Esophagus muscularis mucosa (tissue), 3 donors: ENCODE measurements around the gene KCNQ1.

ENCODE experiments used
- POLR2A ChIP-seq: fragments of 450-650 bp; IDR thresholded peaks from one replicate; pipeline ENCODE4 v1.6.1; 2017; ENCODE audit warnings: antibody characterized with exemption, moderate library complexity, mild to moderate bottlenecking, low read depth
- POLR2AphosphoS5 ChIP-seq, 2 donors: sonication (generic); formaldehyde crosslinking; IDR thresholded peaks; one replicate each; pipeline ENCODE4 v1.6.1; 2017; ENCODE audit warnings: antibody characterized with exemption in 2 of 2
- TF ChIP-seq, protein P1 (sequence below), 3 experiments: fragments of 200-600 bp in 2 of 3; fragments of 450-650 bp in 1 of 3; sonication (generic) in 2 of 3; IDR thresholded peaks; one replicate each; pipeline ENCODE4 v1.5.1; 2017 to 2019; ENCODE audit warnings: antibody characterized with exemption in 3 of 3, mild to moderate bottlenecking in 2 of 3, moderate library complexity in 1 of 3

DNA sequence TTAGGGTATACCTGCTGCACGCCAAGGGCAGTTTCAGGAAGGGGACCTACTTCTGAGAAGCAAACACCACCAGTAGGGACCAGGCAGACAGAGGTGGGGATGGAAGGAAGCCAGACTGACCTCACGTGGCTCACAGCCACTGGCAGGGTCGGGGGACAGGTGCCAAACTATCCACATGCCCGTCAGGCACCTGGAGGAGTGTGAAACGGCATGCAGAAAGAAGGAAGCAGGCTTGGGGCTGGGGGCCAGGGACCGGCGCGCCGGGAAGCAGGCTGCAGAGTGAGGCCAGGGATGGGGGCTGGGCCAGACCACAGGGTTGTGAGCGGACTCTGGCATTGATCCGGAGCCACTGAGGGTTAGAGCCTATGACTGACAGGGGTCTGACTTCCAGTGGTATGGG is 393.3 kb downstream of the KCNQ1 start:
- TF ChIP-seq, protein P1, sequence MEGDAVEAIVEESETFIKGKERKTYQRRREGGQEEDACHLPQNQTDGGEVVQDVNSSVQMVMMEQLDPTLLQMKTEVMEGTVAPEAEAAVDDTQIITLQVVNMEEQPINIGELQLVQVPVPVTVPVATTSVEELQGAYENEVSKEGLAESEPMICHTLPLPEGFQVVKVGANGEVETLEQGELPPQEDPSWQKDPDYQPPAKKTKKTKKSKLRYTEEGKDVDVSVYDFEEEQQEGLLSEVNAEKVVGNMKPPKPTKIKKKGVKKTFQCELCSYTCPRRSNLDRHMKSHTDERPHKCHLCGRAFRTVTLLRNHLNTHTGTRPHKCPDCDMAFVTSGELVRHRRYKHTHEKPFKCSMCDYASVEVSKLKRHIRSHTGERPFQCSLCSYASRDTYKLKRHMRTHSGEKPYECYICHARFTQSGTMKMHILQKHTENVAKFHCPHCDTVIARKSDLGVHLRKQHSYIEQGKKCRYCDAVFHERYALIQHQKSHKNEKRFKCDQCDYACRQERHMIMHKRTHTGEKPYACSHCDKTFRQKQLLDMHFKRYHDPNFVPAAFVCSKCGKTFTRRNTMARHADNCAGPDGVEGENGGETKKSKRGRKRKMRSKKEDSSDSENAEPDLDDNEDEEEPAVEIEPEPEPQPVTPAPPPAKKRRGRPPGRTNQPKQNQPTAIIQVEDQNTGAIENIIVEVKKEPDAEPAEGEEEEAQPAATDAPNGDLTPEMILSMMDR (IDR thresholded peaks at IDR 0.05) = no peak
- TF ChIP-seq POLR2AphosphoS5 (IDR thresholded peaks at IDR 0.05) (no peak), POLR2A (no peak)
